MCF 10A (cell line): ENCODE data around the gene RC3H2. TPM values are rescaled to one million over a fixed set of nuclear protein-coding genes. Genes with fewer than 3 reads are reported as not detected.

ENCODE experiments used
- BruUV-seq: library from RNA; stranded (reverse); fragments of 400-500 nt; replicated peaks from 2 replicates; lab custom pipeline; 2021; lab: Mats Ljungman, UMichigan
- CTCF ChIA-PET: fragments of 300-600 bp; sonication (Branson Sonifier 250); formaldehyde crosslinking; extraction: SDS; loops from one replicate; lab custom pipeline; 2021; ENCODE audit warnings: antibody characterized with exemption, inconsistent platforms; lab: Yijun Ruan, JAX
- POLR2A ChIA-PET: fragments of 300-600, 350-650 bp; sonication (Branson Sonifier 250); formaldehyde crosslinking; extraction: SDS; loops from one replicate; lab custom pipeline; 2020; ENCODE audit warnings: antibody characterized with exemption, inconsistent platforms; lab: Yijun Ruan, JAX
- DNase-seq: peaks from one replicate; pipeline ENCODE4 v3.0.0-alpha.2; 2018; ENCODE audit not compliant: unreplicated experiment
- H3K27ac Mint-ChIP-seq: one replicate; pipeline ENCODE4 v1.8.0; 2022; ENCODE audit warnings: mild to moderate bottlenecking, low read depth, mixed read lengths; ENCODE audit not compliant: unreplicated experiment
- H3K27me3 Mint-ChIP-seq: one replicate; pipeline ENCODE4 v1.8.0; 2022; ENCODE audit warnings: mixed read lengths; ENCODE audit not compliant: insufficient read depth, unreplicated experiment
- H3K36me3 Mint-ChIP-seq: one replicate; pipeline ENCODE4 v1.8.0; 2022; ENCODE audit warnings: mild to moderate bottlenecking, moderate library complexity, mixed read lengths; ENCODE audit not compliant: insufficient read depth, unreplicated experiment
- H3K4me1 Mint-ChIP-seq: one replicate; pipeline ENCODE4 v1.8.0; 2022; ENCODE audit warnings: mixed read lengths; ENCODE audit not compliant: insufficient read depth, unreplicated experiment
- H3K4me3 Mint-ChIP-seq: one replicate; pipeline ENCODE4 v1.8.0; 2022; ENCODE audit warnings: mild to moderate bottlenecking, moderate library complexity, mixed read lengths; ENCODE audit not compliant: unreplicated experiment
- H3K9me3 Mint-ChIP-seq: one replicate; pipeline ENCODE4 v1.8.0; 2022; ENCODE audit warnings: mixed read lengths; ENCODE audit not compliant: unreplicated experiment
- intact Hi-C: fragments of 100-400 bp; cut with micrococcal nuclease; formaldehyde crosslinking; loops from 2 replicates; pipeline ENCODE4 v1.14.1; 2022
- total RNA-seq: library from RNA; stranded (reverse); gene quantifications from 2 replicates; pipeline ENCODE4 v1.2.3, GENCODE V29; 2022
- TF ChIP-seq, protein P1 (sequence below): fragments of 200-600 bp; IDR thresholded peaks from one replicate; pipeline ENCODE4 v1.8.0; 2022; ENCODE audit warnings: antibody characterized with exemption, mild to moderate bottlenecking; ENCODE audit not compliant: unreplicated experiment

The RC3H2 gene
- total RNA-seq, 1 experiment from 2014 or later = 59.1 TPM

DNA sequence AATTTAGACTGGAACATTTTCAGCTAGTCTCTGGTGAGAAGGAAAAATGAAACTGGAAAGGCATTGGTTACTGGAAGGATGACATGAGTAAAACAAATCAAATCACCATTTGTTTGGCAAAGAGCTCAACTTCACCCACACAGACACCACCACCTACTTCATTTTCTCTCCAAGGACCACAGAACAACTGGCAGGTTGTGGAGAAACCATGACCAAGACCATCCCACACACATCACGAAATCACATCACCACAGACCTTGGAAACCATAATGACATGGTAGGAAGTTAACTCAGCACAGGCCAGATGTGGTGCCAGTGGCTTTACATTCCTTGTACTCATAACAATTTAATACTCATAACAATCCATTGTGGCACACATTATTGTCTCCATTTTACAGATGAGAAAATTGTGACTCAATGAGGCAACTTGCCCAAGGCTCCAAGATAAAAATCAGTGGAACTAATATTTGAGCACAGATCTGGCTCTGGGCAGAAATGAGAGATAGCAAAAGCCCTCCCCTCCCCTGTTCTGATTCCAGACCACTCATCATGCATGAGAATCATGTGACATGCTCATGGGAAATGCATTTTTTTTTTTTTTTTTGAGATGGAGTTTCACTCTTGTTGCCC, 97.8 kb downstream of the RC3H2 start:
- no TSS peak for BruUV-seq
- no peak overlapping the region for H3K27ac Mint-ChIP-seq
- no peaks in the 10 kb centered on the region for H3K27me3 Mint-ChIP-seq
- intact Hi-C loops = no loop called here
- no peaks in the 10 kb centered on the region for H3K4me1 Mint-ChIP-seq
- peaks cover 8% of the 10 kb centered on the region for H3K9me3 Mint-ChIP-seq
- ChIA-PET CTCF (interaction anchor here (0.7 to 13.4 kb wide), 8 partner anchors 36 to 708 kb away, joined by 3 to 209 read pairs (median 4); no protein-coding TSS in a partner anchor), POLR2A (no interaction called here)
- H3K4me3 Mint-ChIP-seq = no peak overlapping the region
- no peaks in the 10 kb centered on the region for H3K36me3 Mint-ChIP-seq
- TF ChIP-seq, protein P1, sequence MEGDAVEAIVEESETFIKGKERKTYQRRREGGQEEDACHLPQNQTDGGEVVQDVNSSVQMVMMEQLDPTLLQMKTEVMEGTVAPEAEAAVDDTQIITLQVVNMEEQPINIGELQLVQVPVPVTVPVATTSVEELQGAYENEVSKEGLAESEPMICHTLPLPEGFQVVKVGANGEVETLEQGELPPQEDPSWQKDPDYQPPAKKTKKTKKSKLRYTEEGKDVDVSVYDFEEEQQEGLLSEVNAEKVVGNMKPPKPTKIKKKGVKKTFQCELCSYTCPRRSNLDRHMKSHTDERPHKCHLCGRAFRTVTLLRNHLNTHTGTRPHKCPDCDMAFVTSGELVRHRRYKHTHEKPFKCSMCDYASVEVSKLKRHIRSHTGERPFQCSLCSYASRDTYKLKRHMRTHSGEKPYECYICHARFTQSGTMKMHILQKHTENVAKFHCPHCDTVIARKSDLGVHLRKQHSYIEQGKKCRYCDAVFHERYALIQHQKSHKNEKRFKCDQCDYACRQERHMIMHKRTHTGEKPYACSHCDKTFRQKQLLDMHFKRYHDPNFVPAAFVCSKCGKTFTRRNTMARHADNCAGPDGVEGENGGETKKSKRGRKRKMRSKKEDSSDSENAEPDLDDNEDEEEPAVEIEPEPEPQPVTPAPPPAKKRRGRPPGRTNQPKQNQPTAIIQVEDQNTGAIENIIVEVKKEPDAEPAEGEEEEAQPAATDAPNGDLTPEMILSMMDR = no peak
- no peak for DNase-seq

DNA sequence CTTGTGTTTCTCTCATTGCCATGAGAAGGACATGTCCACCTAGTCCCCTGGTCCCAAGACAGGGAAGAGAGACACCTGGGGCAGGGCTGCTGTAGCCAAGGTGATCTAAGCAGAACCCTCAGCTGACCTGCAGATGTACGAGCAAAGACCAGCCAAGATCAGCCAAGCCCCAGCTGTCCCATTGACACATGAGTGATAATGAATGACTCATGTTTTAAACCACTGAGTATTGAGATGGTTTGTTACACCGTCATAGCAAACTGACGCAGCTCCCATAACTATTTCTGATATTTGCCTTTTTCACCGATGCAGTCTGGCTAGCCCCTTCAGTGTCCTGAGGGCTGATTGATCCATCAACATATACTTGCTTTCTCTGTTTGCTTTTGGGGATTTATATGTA, 98.5 kb downstream of the RC3H2 start:
- TF ChIP-seq, protein P1 = no peak

GRCh38 chr9:122800066-122801060, 104.8 kb downstream of the RC3H2 start, which contains the start of gene OR1K1:
OR1K1 (plus strand) TSS chr9:122800123; CDS start chr9:122800123, 0 bp downstream.
- POLR2A ChIA-PET = interaction anchor here (1.6 kb wide), 1 partner anchor 22 kb away, joined by 4 read pairs; no protein-coding TSS in a partner anchor
- no peak within 1 kb of the TSS for H3K27ac Mint-ChIP-seq
- CTCF ChIA-PET = interaction anchor here (0.8 to 2.4 kb wide), 2 partner anchors 9 to 336 kb away, joined by 3 to 8 read pairs; no protein-coding TSS in a partner anchor
- H3K27me3 Mint-ChIP-seq = no peaks in the 10 kb centered on the region
- intact Hi-C loops = no loop called here
- no peaks in the 10 kb centered on the region for H3K4me1 Mint-ChIP-seq
- BruUV-seq = no TSS peak
- no peak within 1 kb of the TSS for H3K4me3 Mint-ChIP-seq
- no peak for DNase-seq
- peaks cover 3% of the 10 kb centered on the region for H3K9me3 Mint-ChIP-seq
- TF ChIP-seq, protein P1 = no peak
- no peaks in the 10 kb centered on the region for H3K36me3 Mint-ChIP-seq

More for the DNA sequence above, 98.5 kb downstream of the RC3H2 start:
- intact Hi-C loops = no loop called here
- Mint-ChIP-seq H3K4me3 (no peak overlapping the region), H3K9me3 (peaks cover 8% of the 10 kb centered on the region), H3K27ac (no peak overlapping the region), H3K4me1 (no peaks in the 10 kb centered on the region), H3K27me3 (no peaks in the 10 kb centered on the region), H3K36me3 (no peaks in the 10 kb centered on the region)
- ChIA-PET CTCF (interaction anchor here (0.9 to 13.4 kb wide), 5 partner anchors 35 to 683 kb away, joined by 3 to 209 read pairs (median 4); no protein-coding TSS in a partner anchor), POLR2A (no interaction called here)
- no peak for DNase-seq
- no TSS peak for BruUV-seq
